ENCODE results near the gene DCST2. TPM values are rescaled to one million over a fixed set of nuclear protein-coding genes. Genes with fewer than 3 reads are reported as not detected.

Gene DCST2
- total and polyA plus RNA-seq, 9 of the 15 experiments (the other 6 are each of a cell fraction or from before 2014, with no cell fraction given), result 0.09 to 0.49 (median 0.11) TPM; not detected in 3

- peaks cover 36% of the 10 kb centered on the region for H3K36me3 ChIP-seq (ENCODE audit: control insufficient read depth, insufficient read depth, low read length)
- peaks cover 64% of the 10 kb centered on the region for H3K79me2 ChIP-seq (ENCODE audit: control insufficient read depth, insufficient read depth, low read length)
- no peak for ATAC-seq
- H3K27ac ChIP-seq (ENCODE audit: extremely low read depth, low read depth, low read length), result no peak overlapping the region
- H4K20me1 ChIP-seq (replicated peaks; ENCODE audit: control insufficient read depth, insufficient read depth, low read length), result no peaks in the 10 kb centered on the region
- H2AFZ ChIP-seq (ENCODE audit: low read depth, low read length), result no peak overlapping the region
- H3K4me2 ChIP-seq (ENCODE audit: insufficient read depth, low read length), result no peak overlapping the region
- H3K9me1 ChIP-seq (ENCODE audit: control insufficient read depth, insufficient read depth, low read length), result no peaks in the 10 kb centered on the region
- CTCF ChIA-PET (ENCODE audit: low intra/inter-chr PET ratio), result no interaction called here
- no peak for DNase-seq (ENCODE audit: extremely low read depth in 1 of 4, low spot score in 3 of 4)
- POLR2A ChIA-PET, result interaction anchor here (1.6 to 2.4 kb wide), 2 partner anchors 12 to 15 kb away, joined by 4 to 16 read pairs; partner anchors contain the start of gene LENEP
- no peaks in the 10 kb centered on the region for H3K27me3 ChIP-seq (ENCODE audit: control insufficient read depth in 2 of 2, insufficient read depth in 2 of 2, low read length in 2 of 2)
- TF ChIP-seq RFX1 (IDR thresholded peaks at IDR 0.05) (no peak), MCM5 (IDR thresholded peaks at IDR 0.05; ENCODE audit: low read depth) (no peak), AFF1 (IDR thresholded peaks at IDR 0.05; ENCODE audit: low read depth in 1 of 2, partially characterized antibody in 2 of 2) (no peak), CHD7 (IDR thresholded peaks at IDR 0.05; ENCODE audit: low read depth, low read length) (no peak), DPF2 (IDR thresholded peaks at IDR 0.05) (no peak)
- peaks cover 17 to 20% of the 10 kb centered on the region in 2 experiments for H3K4me1 ChIP-seq (replicated peaks in 1 of 2; ENCODE audit: control insufficient read depth in 2 of 2, insufficient read depth in 2 of 2, low read length in 2 of 2)
- BruUV-seq (replicated peaks), result no TSS peak
- H3K4me3 ChIP-seq, result no peak overlapping the region
- H3K9me3 ChIP-seq (replicated peaks; ENCODE audit: control insufficient read depth, insufficient read depth, low read depth, low read length), result no peaks in the 10 kb centered on the region
- no peak overlapping the region for H3K9ac ChIP-seq (ENCODE audit: insufficient read depth in 1 of 2, low read depth in 2 of 2, low read length in 2 of 2)
- FAIRE-seq, result no peak
- 91% methylated on average over 3 of the region's 3 CpGs for WGBS (ENCODE audit: insufficient coverage, low coverage, missing lambda C conversion rate)
- intact Hi-C loops (cut with micrococcal nuclease) (no loop called here), in situ Hi-C loops (cut with MboI) (no loop called here)
Measured at GRCh38 chr1:154978360-154978759, 55.2 kb downstream of the DCST2 start.

Measured in K562 (cell line).